Esophagus (tissue), 2 donors: ENCODE data around the gene KRTAP2-4. TPM values are rescaled to one million over a fixed set of nuclear protein-coding genes. Genes with fewer than 3 reads are reported as not detected.
"Not testable (repeated sequence)": the region's sequence is repeated elsewhere in the genome, so short reads cannot be mapped to it uniquely, and the experiment has no call there.

Source experiments
- H3K27ac ChIP-seq, 2 donors: one replicate each; pipeline ENCODE4 v1.5.1; 2013; ENCODE audit warnings: low read depth in 2 of 2, mild to moderate bottlenecking in 2 of 2, inconsistent platforms in 1 of 2, low read length in 1 of 2, moderate library complexity in 1 of 2
- H3K27me3 ChIP-seq, 2 donors: one replicate each; pipeline ENCODE4 v1.6.1; 2013; ENCODE audit warnings: low read length in 2 of 2, control low read depth in 1 of 2, mild to moderate bottlenecking in 1 of 2; ENCODE audit not compliant: insufficient read depth in 2 of 2, control insufficient read depth in 1 of 2
- H3K36me3 ChIP-seq, 2 donors: one replicate each; pipeline ENCODE4 v1.6.1; 2013; ENCODE audit warnings: low read length in 1 of 2; ENCODE audit not compliant: control insufficient read depth in 2 of 2, insufficient read depth in 2 of 2
- H3K4me1 ChIP-seq, 2 donors: one replicate each; pipeline ENCODE4 v1.6.1; 2013; ENCODE audit warnings: low read length in 1 of 2; ENCODE audit not compliant: control insufficient read depth in 2 of 2, insufficient read depth in 2 of 2
- H3K4me3 ChIP-seq, 2 donors: one replicate each; pipeline ENCODE4 v1.5.1; 2013; ENCODE audit warnings: low read length in 2 of 2, mild to moderate bottlenecking in 2 of 2, low read depth in 1 of 2, moderate library complexity in 1 of 2
- H3K9me3 ChIP-seq, 2 donors: one replicate each; pipeline ENCODE4 v1.6.1; 2013; ENCODE audit warnings: mild to moderate bottlenecking in 2 of 2, low read depth in 1 of 2, low read length in 1 of 2, moderate library complexity in 1 of 2; ENCODE audit not compliant: control insufficient read depth in 2 of 2, insufficient read depth in 1 of 2
- whole genome bisulfite sequencing, 2 donors: extraction: QIAGEN DNeasy Blood & Tissue Kit; methylation state at CpG; one replicate each; pipeline ENCODE4 v1.1.7; 2013; 5-methylcytosine and 5-hydroxymethylcytosine counted together
- polyA plus RNA-seq, 2 donors: library from polyadenylated mRNA; stranded (reverse); fragments of 200-250 nt; gene quantifications; one replicate each; pipeline ENCODE4 v1.2.3, GENCODE V29; 2013
- donor health status: healthy with polysubstance abuse.
- donor health status: Bipolar disorder and iron deficiency.

KRTAP2-4 gene
- polyA plus RNA-seq, 2 donors = not detected

GRCh38 chr17:41042953-41043352 lies 22.7 kb downstream of the KRTAP2-4 start:
- Histone ChIP-seq H3K36me3 (no peaks in the 10 kb centered on the region), H3K9me3 (no peaks in the 10 kb centered on the region), H3K4me1 (peaks cover 0 to 4% of the 10 kb centered on the region in 2 donors), H3K27ac (no peak overlapping the region), H3K4me3 (no peak overlapping the region), H3K27me3 (no peaks in the 10 kb centered on the region)
- 98 to 100% methylated on average over 1 of the region's 1 CpG for WGBS, 2 donors

GRCh38 chr17:41040783-41041571 lies 24.7 kb downstream of the KRTAP2-4 start, which contains the start of gene KRTAP1-1:
TSS of gene KRTAP1-1 (minus strand) at chr17:41041450. CDS start at chr17:41041397, 53 bp downstream.
- not testable (repeated sequence) for H3K27me3 ChIP-seq, H3K4me3 ChIP-seq, H3K4me1 ChIP-seq, H3K36me3 ChIP-seq, H3K9me3 ChIP-seq, H3K27ac ChIP-seq
- WGBS, 2 donors = 66 to 72% methylated on average over 11 to 14 of the region's 14 CpGs

GRCh38 chr17:41037853-41038350 lies 27.8 kb downstream of the KRTAP2-4 start:
- Histone ChIP-seq H3K36me3 (no peaks in the 10 kb centered on the region), H3K9me3 (no peaks in the 10 kb centered on the region), H3K4me1 (peaks cover 0 to 8% of the 10 kb centered on the region in 2 donors), H3K27ac (no peak overlapping the region), H3K27me3 (no peaks in the 10 kb centered on the region), H3K4me3 (no peak overlapping the region)
- WGBS, 2 donors = 74 to 75% methylated on average over 2 of the region's 2 CpGs

DNA sequence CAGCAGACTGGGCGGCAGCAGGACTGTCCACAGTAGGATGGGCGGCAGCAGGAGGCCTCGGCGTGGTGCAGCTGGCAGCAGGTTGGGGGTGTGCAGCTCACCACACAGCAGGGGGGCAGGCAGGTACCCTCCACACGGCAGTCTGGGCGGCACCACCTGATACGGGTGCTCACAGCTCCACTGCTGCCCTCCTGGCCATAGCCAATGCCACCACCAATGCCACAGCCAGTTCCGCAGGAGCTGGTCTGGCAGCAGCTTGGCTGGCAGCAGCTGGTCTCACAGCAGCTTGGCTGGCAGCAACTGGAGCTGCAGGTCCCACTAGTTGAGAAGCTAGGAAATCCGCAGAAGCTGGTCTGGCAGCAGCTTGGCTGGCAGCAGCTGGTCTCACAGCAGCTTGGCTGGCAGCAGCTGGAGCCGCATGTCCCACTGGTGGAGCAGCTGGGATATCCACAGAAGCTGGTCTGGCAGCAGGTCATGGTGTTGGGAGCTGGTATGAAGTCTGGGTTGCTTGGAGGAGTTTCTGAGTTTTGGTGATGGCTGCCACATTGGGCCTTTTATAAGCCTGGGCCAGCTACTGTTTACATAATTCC lies 31.2 kb downstream of the KRTAP2-4 start, which contains the start of gene KRTAP1-3:
Gene KRTAP1-3 (minus strand): TSS at position 529 of the 590 bp plus-strand sequence. CDS start 53 bp downstream, at position 476.
- not testable (repeated sequence) for H3K36me3 ChIP-seq, H3K4me3 ChIP-seq, H3K27ac ChIP-seq, H3K9me3 ChIP-seq, H3K4me1 ChIP-seq, H3K27me3 ChIP-seq
- 74 to 79% methylated on average over 9 to 10 of the region's 10 CpGs for WGBS, 2 donors

GRCh38 chr17:41029633-41030245 lies 35.9 kb downstream of the KRTAP2-4 start, which contains the start of gene KRTAP1-4:
TSS of gene KRTAP1-4 (minus strand) at chr17:41030195. CDS start at chr17:41030078, 117 bp downstream.
- no peaks in the 10 kb centered on the region for H3K27me3 ChIP-seq
- no peak within 1 kb of the TSS for H3K4me3 ChIP-seq
- no peaks in the 10 kb centered on the region for H3K9me3 ChIP-seq
- no peak within 1 kb of the TSS for H3K27ac ChIP-seq
- H3K36me3 ChIP-seq = no peaks in the 10 kb centered on the region
- 80 to 85% methylated on average over 12 of the region's 12 CpGs for WGBS, 2 donors
- peaks cover 0 to 14% of the 10 kb centered on the region in 2 donors for H3K4me1 ChIP-seq

DNA sequence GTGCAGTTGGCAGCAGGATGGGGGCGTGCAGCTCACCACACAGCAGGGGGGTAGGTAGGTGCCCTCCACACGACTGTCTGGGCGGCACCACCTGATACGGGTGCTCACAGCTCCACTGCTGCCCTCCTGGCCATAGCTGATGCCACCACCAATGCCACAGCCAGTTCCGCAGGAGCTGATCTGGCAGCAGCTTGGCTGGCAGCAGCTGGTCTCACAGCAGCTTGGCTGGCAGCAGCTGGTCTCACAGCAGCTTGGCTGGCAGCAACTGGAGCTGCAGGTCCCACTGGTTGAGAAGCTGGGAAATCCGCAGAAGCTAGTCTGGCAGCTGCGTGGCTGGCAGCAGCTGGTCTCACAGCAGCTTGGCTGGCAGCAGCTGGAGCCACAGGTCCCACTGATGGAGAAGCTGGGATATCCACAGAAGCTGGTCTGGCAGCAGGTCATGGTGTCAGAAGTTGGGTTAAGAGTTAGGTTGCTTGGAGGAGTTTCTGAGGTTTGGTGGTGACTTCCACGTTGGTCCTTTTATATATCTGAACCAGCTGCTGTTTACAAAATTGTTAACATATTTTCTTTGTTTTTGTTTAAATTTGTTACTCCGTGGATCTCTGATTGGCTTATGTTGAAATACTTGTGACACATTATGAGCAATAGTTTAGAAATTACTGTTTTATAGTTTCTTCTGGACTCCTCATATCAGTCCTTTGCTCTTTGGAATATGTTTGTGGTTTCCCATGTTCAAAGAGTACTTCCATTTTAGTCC lies 38.8 kb downstream of the KRTAP2-4 start, which contains the start of gene KRTAP1-5:
Gene KRTAP1-5 (minus strand): TSS at position 494 of the 757 bp plus-strand sequence. CDS start 53 bp downstream, at position 441.
- 52 to 65% methylated on average over 9 of the region's 9 CpGs for WGBS, 2 donors
- Histone ChIP-seq H3K36me3 (no peaks in the 10 kb centered on the region), H3K4me3 (no peak within 1 kb of the TSS), H3K4me1 (peaks cover 0 to 10% of the 10 kb centered on the region in 2 donors), H3K27me3 (peaks cover 0 to 2% of the 10 kb centered on the region in 2 donors), H3K27ac (no peak within 1 kb of the TSS), H3K9me3 (no peaks in the 10 kb centered on the region)

DNA sequence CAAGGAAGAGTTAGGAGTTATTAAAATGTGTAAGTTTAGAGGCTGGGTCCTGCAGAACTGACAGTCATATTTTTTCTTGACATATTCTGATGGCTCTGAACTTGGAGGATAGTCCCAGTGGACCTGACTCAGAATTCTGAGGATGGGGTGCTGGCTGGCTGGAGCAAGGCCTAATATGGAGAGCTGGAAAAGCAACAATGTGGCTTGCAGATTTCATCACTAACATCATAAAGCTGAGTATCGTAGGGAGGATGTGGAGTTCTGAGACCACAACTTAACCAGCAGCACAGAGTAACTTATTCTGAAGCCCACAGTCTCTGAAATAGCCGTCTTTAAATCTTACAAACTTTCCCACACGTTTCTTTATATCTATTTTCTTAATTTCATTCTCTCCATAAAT lies 41.0 kb downstream of the KRTAP2-4 start:
- Histone ChIP-seq H3K9me3 (no peaks in the 10 kb centered on the region), H3K27me3 (peaks cover 0 to 2% of the 10 kb centered on the region in 2 donors), H3K4me1 (peaks cover 0 to 9% of the 10 kb centered on the region in 2 donors), H3K36me3 (no peaks in the 10 kb centered on the region), H3K4me3 (no peak overlapping the region), H3K27ac (no peak overlapping the region)
- 81 to 87% methylated on average over 3 of the region's 3 CpGs for WGBS, 2 donors

DNA sequence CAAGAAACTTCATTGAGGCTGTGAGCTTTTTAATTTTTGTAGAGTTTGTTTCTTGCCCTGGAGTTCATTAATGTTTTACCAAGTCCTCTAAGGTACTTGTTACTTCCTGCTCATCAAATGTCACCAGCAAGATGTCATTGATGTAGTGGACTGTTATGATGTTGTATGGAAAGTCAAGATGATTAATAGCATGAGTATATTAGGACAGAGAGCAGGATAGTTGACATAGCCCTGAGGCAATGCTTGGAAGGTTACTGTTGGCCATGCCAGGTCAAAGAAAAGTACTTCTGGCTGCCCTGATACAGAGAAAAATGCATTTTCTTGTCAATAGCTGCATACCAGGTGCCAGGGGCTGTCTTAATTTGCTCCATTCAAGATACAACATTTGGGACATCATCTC lies 45.3 kb downstream of the KRTAP2-4 start:
- Histone ChIP-seq H3K36me3 (no peaks in the 10 kb centered on the region), H3K27me3 (peaks cover 0 to 2% of the 10 kb centered on the region in 2 donors), H3K4me3 (no peak overlapping the region), H3K4me1 (no peaks in the 10 kb centered on the region), H3K27ac (no peak overlapping the region), H3K9me3 (no peaks in the 10 kb centered on the region)

DNA sequence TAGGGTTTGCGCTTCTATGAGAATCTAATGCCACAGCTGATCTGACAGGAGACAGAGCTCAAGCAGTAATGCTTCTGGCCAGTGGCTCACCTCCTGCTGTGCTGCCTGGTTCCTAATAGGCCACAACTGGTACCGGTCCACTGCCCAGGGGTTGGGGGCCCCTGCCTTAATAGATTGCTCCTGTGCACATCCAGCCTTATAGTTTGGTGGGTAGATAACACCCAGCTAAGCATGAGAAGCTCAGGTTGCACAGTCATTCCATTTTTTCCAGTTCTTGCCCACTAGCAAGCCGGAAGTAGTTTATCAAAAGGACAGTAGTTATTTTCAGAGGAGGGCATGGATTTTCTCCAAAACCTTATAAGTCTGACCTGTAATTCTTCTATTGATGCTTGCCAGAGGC lies 46.3 kb downstream of the KRTAP2-4 start:
- H3K27me3 ChIP-seq = peaks cover 0 to 2% of the 10 kb centered on the region in 2 donors
- WGBS, 2 donors = 94% methylated on average over 3 of the region's 3 CpGs
- no peak overlapping the region for H3K27ac ChIP-seq
- H3K9me3 ChIP-seq = no peaks in the 10 kb centered on the region
- H3K4me3 ChIP-seq = no peak overlapping the region
- no peaks in the 10 kb centered on the region for H3K4me1 ChIP-seq
- no peaks in the 10 kb centered on the region for H3K36me3 ChIP-seq
